HCT116 (cell line): Measurements from ENCODE around the gene SOX1. TPM values are rescaled to one million over a fixed set of nuclear protein-coding genes. Genes with fewer than 3 reads are reported as not detected.

Experiments used
- ATAC-seq: fragments of 200-7000 bp; cut with Tn5 transposase; 2 replicates; pipeline ENCODE4 v1.9.1; 2020; ENCODE audit warnings: mild to moderate bottlenecking, moderate library complexity
- BruUV-seq: library from RNA; stranded (reverse); fragments of 400-500 nt; replicated peaks from 2 replicates; lab custom pipeline; 2021; lab: Mats Ljungman, UMichigan
- CTCF ChIA-PET: fragments of 300-600 bp; sonication (Branson Sonifier 250); formaldehyde crosslinking; loops from one replicate; lab custom pipeline; 2021; ENCODE audit warnings: antibody characterized with exemption; lab: Charles Lee
- POLR2A ChIA-PET: fragments of 300-600, 350-600 bp; sonication (Branson Sonifier 250); formaldehyde crosslinking; loops from one replicate; lab custom pipeline; 2021; ENCODE audit warnings: antibody characterized with exemption; lab: Charles Lee
- RAD21 ChIA-PET, 2 experiments: fragments of 300-600 bp; sonication (Branson Sonifier 250); formaldehyde crosslinking; loops; one replicate each; lab custom pipeline; 2023; ENCODE audit warnings: low total read pairs in 2 of 2; ENCODE audit not compliant: uncharacterized antibody in 2 of 2, unreplicated experiment in 2 of 2, low non-redundant PET in 1 of 2; lab: Charles Lee
- DNase-seq: peaks from one replicate; pipeline ENCODE4 v3.0.0-alpha.2; 2010; ENCODE audit warnings: low read depth, low spot score
- H2AFZ ChIP-seq: fragments of 200-600 bp; shearing (Covaris generic), sonication (generic); 2 replicates; pipeline ENCODE4 v1.6.1; 2017; ENCODE audit warnings: low read depth, mixed run types, mixed read lengths, antibody characterized with exemption, low read length; ENCODE audit not compliant: poor library complexity, severe bottlenecking
- H3K27ac ChIP-seq: 2 replicates; pipeline ENCODE4 v1.5.1; 2012; ENCODE audit warnings: low read depth, low read length
- H3K27me3 ChIP-seq: fragments of 200-600 bp; sonication (generic); 2 replicates; pipeline ENCODE4 v1.6.1; 2016; ENCODE audit warnings: mixed run types, low read length, mixed read lengths; ENCODE audit not compliant: insufficient read depth
- H3K36me3 ChIP-seq, 2 experiments: fragments of 200-500 bp in 1 of 2; fragments of 200-600 bp in 1 of 2; sonication (Bioruptor generic) in 1 of 2; sonication (generic) in 1 of 2; 2 replicates each; pipeline versions ENCODE4 v1.5.1 to v1.6.1; 2014 to 2016; ENCODE audit warnings: low read length in 2 of 2, inconsistent platforms in 1 of 2, mixed read lengths in 1 of 2, mixed run types in 1 of 2; ENCODE audit not compliant: insufficient read depth in 2 of 2, control insufficient read depth in 1 of 2
- H3K4me1 ChIP-seq, 2 experiments: fragments of 200-600 bp in 1 of 2; sonication (generic) in 1 of 2; 2 replicates each; pipeline versions ENCODE4 v1.5.1 to v1.6.1; 2012 to 2017; ENCODE audit warnings: low read length in 2 of 2, inconsistent platforms in 1 of 2, mild to moderate bottlenecking in 1 of 2, mixed read lengths in 1 of 2, mixed run types in 1 of 2, moderate library complexity in 1 of 2; ENCODE audit not compliant: insufficient read depth in 2 of 2, control insufficient read depth in 1 of 2
- H3K4me2 ChIP-seq: fragments of 200-600 bp; sonication (generic); 2 replicates; pipeline ENCODE4 v1.6.1; 2017; ENCODE audit warnings: mixed run types, low read length, mixed read lengths
- H3K4me3 ChIP-seq, 2 experiments: fragments of 200-600 bp in 1 of 2; sonication (generic) in 1 of 2; replicated peaks in 1 of 2; 2 replicates each; pipeline ENCODE4 v1.5.1; 2011 to 2016; ENCODE audit warnings: low read length in 2 of 2, control low read depth in 1 of 2, low read depth in 1 of 2, mild to moderate bottlenecking in 1 of 2, mixed read lengths in 1 of 2, mixed run types in 1 of 2
- H3K79me2 ChIP-seq: fragments of 200-600 bp; sonication (generic); 2 replicates; pipeline ENCODE4 v1.6.1; 2017; ENCODE audit warnings: mild to moderate bottlenecking, mixed run types, low read length, moderate library complexity, mixed read lengths; ENCODE audit not compliant: insufficient read depth
- H3K9ac ChIP-seq: fragments of 200-600 bp; sonication (generic); 2 replicates; pipeline ENCODE4 v1.6.1; 2016; ENCODE audit warnings: low read length, mixed read lengths
- H3K9me2 ChIP-seq: fragments of 200-600 bp; sonication (generic), shearing (Covaris generic); 2 replicates; pipeline ENCODE4 v1.6.1; 2017; ENCODE audit warnings: mixed run types, mild to moderate bottlenecking, moderate library complexity; ENCODE audit not compliant: insufficient read depth
- H3K9me3 ChIP-seq, 2 experiments: fragments of 200-500 bp in 1 of 2; fragments of 200-600 bp in 1 of 2; sonication (Bioruptor generic) in 1 of 2; sonication (generic) in 1 of 2; 2 replicates each; pipeline ENCODE4 v1.6.1; 2014 to 2017; ENCODE audit warnings: low read length in 2 of 2, mixed read lengths in 2 of 2, inconsistent platforms in 1 of 2, low read depth in 1 of 2, mild to moderate bottlenecking in 1 of 2, mixed run types in 1 of 2, moderate library complexity in 1 of 2; ENCODE audit not compliant: control insufficient read depth in 1 of 2, insufficient read depth in 1 of 2
- H4K20me1 ChIP-seq: fragments of 200-600 bp; sonication (generic), shearing (Covaris generic); 2 replicates; pipeline ENCODE4 v1.6.1; 2017; ENCODE audit warnings: mixed run types, mild to moderate bottlenecking, moderate library complexity; ENCODE audit not compliant: insufficient read depth
- CBX3 ChIP-seq: IDR thresholded peaks from 2 replicates; pipeline ENCODE4 v1.6.1; 2012; ENCODE audit warnings: low read depth
- CEBPB ChIP-seq: IDR thresholded peaks from 2 replicates; pipeline ENCODE4 v1.6.1; 2012; ENCODE audit warnings: low read depth
- EGR1 ChIP-seq: IDR thresholded peaks from 2 replicates; pipeline ENCODE4 v1.6.1; 2012; ENCODE audit warnings: low read depth
- ELF1 ChIP-seq: IDR thresholded peaks from 2 replicates; pipeline ENCODE4 v1.6.1; 2012; ENCODE audit warnings: low read depth, borderline replicate concordance
- EZH2 ChIP-seq: fragments of 200-600 bp; sonication (generic); IDR thresholded peaks from 2 replicates; pipeline ENCODE4 v1.6.1; 2017; ENCODE audit warnings: antibody characterized with exemption, mixed run types
- EZH2phosphoT487 ChIP-seq: fragments of 200-600 bp; IDR thresholded peaks from 2 replicates; pipeline ENCODE4 v1.6.1; 2018; ENCODE audit warnings: antibody characterized with exemption, borderline replicate concordance
- JUND ChIP-seq: IDR thresholded peaks from 2 replicates; pipeline ENCODE4 v1.6.1; 2012
- POLR2AphosphoS5 ChIP-seq: IDR thresholded peaks from 2 replicates; pipeline ENCODE4 v1.6.1; 2011; ENCODE audit warnings: mild to moderate bottlenecking, low read depth, low read length, moderate library complexity
- RAD21 ChIP-seq: IDR thresholded peaks from 2 replicates; pipeline ENCODE4 v1.6.1; 2012; ENCODE audit warnings: low read depth, mild to moderate bottlenecking
- SIN3A ChIP-seq: IDR thresholded peaks from 2 replicates; pipeline ENCODE4 v1.6.1; 2012; ENCODE audit warnings: low read depth
- SP1 ChIP-seq: IDR thresholded peaks from 2 replicates; pipeline ENCODE4 v1.6.1; 2012; ENCODE audit warnings: low read depth
- SRF ChIP-seq: IDR thresholded peaks from 2 replicates; pipeline ENCODE4 v1.6.1; 2012; ENCODE audit warnings: low read depth
- TCF7L2 ChIP-seq: IDR thresholded peaks from 2 replicates; pipeline ENCODE4 v1.7.0; 2011; ENCODE audit warnings: borderline replicate concordance, inconsistent platforms; ENCODE audit not compliant: insufficient read depth, insufficient read length; ENCODE audit errors: extremely low read depth
- YY1 ChIP-seq: IDR thresholded peaks from 2 replicates; pipeline ENCODE4 v1.6.1; 2011; ENCODE audit warnings: low read length, low read depth, moderate library complexity, mild to moderate bottlenecking; ENCODE audit not compliant: insufficient replicate concordance; ENCODE audit errors: extremely low read depth
- ZFX ChIP-seq: fragments of 450-650 bp; IDR thresholded peaks from 2 replicates; pipeline ENCODE4 v1.6.1; 2017
- ZNF274 ChIP-seq: fragments of 200-500 bp; sonication (Bioruptor generic); IDR thresholded peaks from 2 replicates; pipeline ENCODE4 v1.6.1; 2014; ENCODE audit warnings: mild to moderate bottlenecking, low read depth, low read length, inconsistent platforms
- intact Hi-C: fragments of 100-400 bp; cut with micrococcal nuclease; formaldehyde crosslinking; loops from 2 replicates; pipeline ENCODE4 v1.10.0; 2022
- total RNA-seq: library from RNA; stranded (reverse); gene quantifications from one replicate; pipeline ENCODE4 v1.2.1, GENCODE V29; 2021; ENCODE audit not compliant: unreplicated experiment
- TF ChIP-seq, protein P1 (sequence below), 3 experiments: fragments of 200-600 bp in 1 of 3; sonication (generic) in 1 of 3; IDR thresholded peaks in 2 of 3; conservative IDR thresholded peaks in 1 of 3; 2 replicates each; pipeline ENCODE4 v1.5.1; 2012 to 2017; ENCODE audit warnings: low read depth in 2 of 3, low read length in 2 of 3, antibody characterized with exemption in 1 of 3, borderline replicate concordance in 1 of 3, control low read depth in 1 of 3, mild to moderate bottlenecking in 1 of 3, mixed read lengths in 1 of 3, mixed run types in 1 of 3, moderate library complexity in 1 of 3; ENCODE audit not compliant: insufficient read depth in 1 of 3
- TF ChIP-seq, protein P2 (sequence below): IDR thresholded peaks from 2 replicates; pipeline ENCODE4 v1.6.1; 2012
- TF ChIP-seq, protein P3 (sequence below): IDR thresholded peaks from 2 replicates; pipeline ENCODE4 v1.6.1; 2012
- TF ChIP-seq, protein P4 (sequence below): IDR thresholded peaks from 2 replicates; pipeline ENCODE4 v1.6.1; 2012; ENCODE audit warnings: low read depth

SOX1 gene
- total RNA-seq, 1 experiment from 2014 or later: not detected

DNA sequence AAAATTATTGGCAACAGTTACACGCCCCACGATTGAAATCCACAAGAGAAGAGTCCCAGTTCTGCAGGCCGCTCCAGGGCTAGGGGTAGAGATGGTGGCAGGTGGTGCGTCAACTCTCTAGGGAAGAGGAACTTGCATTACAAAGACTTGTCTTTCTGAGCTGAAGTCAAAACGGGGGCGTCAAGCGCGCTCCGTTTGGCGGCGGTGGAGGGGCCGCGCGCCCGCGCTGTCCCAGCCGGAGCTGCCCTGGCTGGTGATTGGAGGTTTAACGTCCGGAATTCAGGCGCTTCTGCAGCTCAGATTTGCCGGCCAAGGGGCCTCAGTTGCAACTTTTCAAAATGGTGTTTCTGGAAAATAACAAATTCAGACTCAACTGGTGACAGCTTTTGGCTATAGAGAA is 38.9 kb downstream of the SOX1 start:
- Histone ChIP-seq H3K27me3 (peaks cover 5% of the 10 kb centered on the region; the same call in 1 of the 2 replicates), H3K79me2 (no peaks in the 10 kb centered on the region), H3K9ac (no peak overlapping the region), H3K9me2 (no peaks in the 10 kb centered on the region), H3K4me1 (no peaks in the 10 kb centered on the region; a peak in 2 of 4 replicates), H3K27ac (no peak overlapping the region), H2AFZ (no peak overlapping the region), H3K4me2 (no peak overlapping the region), H4K20me1 (no peaks in the 10 kb centered on the region), H3K36me3 (no peaks in the 10 kb centered on the region), H3K9me3 (no peaks in the 10 kb centered on the region), H3K4me3 (no peak overlapping the region)
- ATAC-seq (no peak), DNase-seq (no peak)
- TF ChIP-seq POLR2AphosphoS5 (no peak), RAD21 (no peak), ZFX (no peak), JUND (no peak), SIN3A (no peak), CBX3 (no peak), TCF7L2 (no peak), ZNF274 (no peak), SRF (no peak), ELF1 (no peak), SP1 (no peak), EGR1 (no peak), EZH2 (no peak), YY1 (no peak), EZH2phosphoT487 (no peak), CEBPB (no peak)
- TF ChIP-seq, protein P1, sequence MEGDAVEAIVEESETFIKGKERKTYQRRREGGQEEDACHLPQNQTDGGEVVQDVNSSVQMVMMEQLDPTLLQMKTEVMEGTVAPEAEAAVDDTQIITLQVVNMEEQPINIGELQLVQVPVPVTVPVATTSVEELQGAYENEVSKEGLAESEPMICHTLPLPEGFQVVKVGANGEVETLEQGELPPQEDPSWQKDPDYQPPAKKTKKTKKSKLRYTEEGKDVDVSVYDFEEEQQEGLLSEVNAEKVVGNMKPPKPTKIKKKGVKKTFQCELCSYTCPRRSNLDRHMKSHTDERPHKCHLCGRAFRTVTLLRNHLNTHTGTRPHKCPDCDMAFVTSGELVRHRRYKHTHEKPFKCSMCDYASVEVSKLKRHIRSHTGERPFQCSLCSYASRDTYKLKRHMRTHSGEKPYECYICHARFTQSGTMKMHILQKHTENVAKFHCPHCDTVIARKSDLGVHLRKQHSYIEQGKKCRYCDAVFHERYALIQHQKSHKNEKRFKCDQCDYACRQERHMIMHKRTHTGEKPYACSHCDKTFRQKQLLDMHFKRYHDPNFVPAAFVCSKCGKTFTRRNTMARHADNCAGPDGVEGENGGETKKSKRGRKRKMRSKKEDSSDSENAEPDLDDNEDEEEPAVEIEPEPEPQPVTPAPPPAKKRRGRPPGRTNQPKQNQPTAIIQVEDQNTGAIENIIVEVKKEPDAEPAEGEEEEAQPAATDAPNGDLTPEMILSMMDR (IDR thresholded peaks at IDR 0.05 in 2 of 3, conservative IDR thresholded peaks at IDR 0.05 in 1 of 3; ENCODE audit: borderline replicate concordance in 1 of 3, insufficient read depth in 1 of 3, low read depth in 2 of 3, low read length in 2 of 3): no peak
- TF ChIP-seq, protein P2, sequence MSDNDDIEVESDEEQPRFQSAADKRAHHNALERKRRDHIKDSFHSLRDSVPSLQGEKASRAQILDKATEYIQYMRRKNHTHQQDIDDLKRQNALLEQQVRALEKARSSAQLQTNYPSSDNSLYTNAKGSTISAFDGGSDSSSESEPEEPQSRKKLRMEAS: no peak
- TF ChIP-seq, protein P3, sequence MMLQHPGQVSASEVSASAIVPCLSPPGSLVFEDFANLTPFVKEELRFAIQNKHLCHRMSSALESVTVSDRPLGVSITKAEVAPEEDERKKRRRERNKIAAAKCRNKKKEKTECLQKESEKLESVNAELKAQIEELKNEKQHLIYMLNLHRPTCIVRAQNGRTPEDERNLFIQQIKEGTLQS: no peak
- TF ChIP-seq, protein P4, sequence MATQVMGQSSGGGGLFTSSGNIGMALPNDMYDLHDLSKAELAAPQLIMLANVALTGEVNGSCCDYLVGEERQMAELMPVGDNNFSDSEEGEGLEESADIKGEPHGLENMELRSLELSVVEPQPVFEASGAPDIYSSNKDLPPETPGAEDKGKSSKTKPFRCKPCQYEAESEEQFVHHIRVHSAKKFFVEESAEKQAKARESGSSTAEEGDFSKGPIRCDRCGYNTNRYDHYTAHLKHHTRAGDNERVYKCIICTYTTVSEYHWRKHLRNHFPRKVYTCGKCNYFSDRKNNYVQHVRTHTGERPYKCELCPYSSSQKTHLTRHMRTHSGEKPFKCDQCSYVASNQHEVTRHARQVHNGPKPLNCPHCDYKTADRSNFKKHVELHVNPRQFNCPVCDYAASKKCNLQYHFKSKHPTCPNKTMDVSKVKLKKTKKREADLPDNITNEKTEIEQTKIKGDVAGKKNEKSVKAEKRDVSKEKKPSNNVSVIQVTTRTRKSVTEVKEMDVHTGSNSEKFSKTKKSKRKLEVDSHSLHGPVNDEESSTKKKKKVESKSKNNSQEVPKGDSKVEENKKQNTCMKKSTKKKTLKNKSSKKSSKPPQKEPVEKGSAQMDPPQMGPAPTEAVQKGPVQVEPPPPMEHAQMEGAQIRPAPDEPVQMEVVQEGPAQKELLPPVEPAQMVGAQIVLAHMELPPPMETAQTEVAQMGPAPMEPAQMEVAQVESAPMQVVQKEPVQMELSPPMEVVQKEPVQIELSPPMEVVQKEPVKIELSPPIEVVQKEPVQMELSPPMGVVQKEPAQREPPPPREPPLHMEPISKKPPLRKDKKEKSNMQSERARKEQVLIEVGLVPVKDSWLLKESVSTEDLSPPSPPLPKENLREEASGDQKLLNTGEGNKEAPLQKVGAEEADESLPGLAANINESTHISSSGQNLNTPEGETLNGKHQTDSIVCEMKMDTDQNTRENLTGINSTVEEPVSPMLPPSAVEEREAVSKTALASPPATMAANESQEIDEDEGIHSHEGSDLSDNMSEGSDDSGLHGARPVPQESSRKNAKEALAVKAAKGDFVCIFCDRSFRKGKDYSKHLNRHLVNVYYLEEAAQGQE: no peak
- BruUV-seq: no TSS peak
- intact Hi-C loops: loop anchor here (10.0 kb wide), 1 partner anchor 329 kb away; no protein-coding TSS in a partner anchor
- CTCF ChIA-PET: no interaction called here
- POLR2A ChIA-PET: no interaction called here
- RAD21 ChIA-PET: no interaction called here
